GM19043 (cell line): ENCODE measurements around the gene TLE3.
"Not testable (repeated sequence)": the region's sequence is repeated elsewhere in the genome, so short reads cannot be mapped to it uniquely, and the experiment has no call there.

ENCODE experiments used
- ATAC-seq: cut with Tn5 transposase; IDR thresholded peaks from one replicate; pipeline ENCODE4 v1.9.1; 2021; ENCODE audit warnings: low read depth; ENCODE audit not compliant: unreplicated experiment

TLE3 gene

DNA sequence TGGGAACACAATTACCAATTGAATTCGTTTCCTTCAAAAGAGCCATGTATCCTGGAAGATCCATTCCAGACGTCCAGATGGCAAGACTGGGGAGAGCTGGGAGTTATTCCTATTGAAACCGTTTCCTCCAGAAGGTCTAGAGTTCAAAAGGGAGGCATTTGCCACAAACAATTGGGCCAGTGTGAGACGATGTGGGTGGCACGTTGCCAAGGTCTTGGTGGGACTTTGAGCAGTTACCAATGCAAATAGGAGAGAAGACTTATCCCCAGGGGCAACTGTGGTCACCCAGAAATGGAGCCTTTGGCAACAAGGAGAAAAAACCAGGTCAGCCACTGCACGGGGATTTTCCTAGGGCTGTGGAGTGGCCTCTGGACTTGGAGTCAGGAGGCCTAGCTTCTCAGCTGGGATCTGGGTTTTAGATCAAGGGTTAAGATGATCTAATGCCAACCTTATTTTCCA, 29.6 kb upstream of the TLE3 start:
- no peak for ATAC-seq

DNA sequence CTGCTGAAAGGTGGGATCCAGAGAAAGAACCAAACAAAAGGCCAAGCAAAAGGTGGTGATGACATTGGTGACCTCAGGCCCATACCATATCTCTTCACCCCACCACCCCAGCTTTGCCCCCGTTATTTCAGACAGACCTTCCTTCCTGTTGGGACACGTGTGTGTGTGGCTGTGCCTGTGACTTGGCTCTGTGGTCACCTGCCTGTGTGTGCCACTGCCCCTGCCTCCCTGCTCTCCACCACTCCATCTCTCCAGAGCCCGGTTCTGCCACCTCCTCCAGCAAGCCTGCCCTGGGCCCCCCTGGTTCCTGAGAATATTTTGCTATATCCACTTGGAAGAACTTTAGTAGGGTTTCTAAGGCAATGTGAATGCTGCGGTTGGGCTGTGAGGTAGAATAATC, 28.6 kb upstream of the TLE3 start:
- no peak for ATAC-seq

DNA sequence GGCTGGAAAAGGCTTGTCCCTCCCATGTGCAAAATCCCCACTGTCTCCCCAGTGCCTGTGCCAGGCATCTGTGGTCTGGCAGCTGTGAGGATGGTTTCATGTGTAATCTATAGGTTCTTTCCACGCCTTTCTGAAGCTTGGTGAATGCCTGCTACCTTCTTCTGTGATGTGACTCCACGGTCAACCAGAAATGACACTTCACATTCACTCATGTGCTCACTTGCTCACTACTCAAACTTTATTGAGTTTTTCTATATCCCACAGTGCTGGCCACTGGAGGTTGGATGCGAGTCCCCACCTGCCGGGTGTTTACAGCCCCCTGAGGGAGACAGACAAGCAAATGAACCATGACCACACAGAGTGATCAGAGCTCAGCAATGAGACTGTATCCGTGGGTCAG, 27.9 kb upstream of the TLE3 start:
- ATAC-seq: no peak

DNA sequence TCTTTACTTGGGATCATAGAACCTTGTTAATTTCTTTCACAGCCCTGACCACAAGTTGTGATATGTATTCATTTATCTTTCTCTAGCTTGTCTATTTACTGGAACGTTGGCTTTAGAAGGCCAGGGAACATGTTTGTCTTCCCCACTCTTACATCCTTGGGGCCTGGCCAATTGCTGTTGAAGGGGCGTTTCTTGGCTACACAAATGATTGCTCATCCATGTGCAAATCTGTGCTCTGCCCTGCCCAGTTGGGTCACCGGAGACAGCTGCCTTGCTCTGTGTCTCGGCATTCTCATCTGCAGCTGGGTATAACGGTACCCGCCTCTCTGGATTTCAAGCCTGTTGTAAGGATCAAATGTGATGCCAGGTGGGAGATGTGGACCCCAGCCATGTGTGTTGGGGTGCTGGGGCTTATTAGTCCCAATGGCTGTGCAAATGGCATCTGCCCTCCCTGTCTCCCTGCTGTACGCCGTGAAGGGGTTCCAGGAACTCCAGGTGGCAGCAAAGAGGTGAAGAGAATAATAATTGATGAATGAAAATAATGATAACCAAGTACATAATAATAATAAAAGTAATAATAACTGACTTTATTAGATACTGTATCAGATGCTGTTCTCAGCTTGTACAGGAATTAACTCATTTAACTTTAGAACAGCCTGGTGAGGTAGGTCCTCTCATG, 24.0 kb upstream of the TLE3 start:
- no peak for ATAC-seq

DNA sequence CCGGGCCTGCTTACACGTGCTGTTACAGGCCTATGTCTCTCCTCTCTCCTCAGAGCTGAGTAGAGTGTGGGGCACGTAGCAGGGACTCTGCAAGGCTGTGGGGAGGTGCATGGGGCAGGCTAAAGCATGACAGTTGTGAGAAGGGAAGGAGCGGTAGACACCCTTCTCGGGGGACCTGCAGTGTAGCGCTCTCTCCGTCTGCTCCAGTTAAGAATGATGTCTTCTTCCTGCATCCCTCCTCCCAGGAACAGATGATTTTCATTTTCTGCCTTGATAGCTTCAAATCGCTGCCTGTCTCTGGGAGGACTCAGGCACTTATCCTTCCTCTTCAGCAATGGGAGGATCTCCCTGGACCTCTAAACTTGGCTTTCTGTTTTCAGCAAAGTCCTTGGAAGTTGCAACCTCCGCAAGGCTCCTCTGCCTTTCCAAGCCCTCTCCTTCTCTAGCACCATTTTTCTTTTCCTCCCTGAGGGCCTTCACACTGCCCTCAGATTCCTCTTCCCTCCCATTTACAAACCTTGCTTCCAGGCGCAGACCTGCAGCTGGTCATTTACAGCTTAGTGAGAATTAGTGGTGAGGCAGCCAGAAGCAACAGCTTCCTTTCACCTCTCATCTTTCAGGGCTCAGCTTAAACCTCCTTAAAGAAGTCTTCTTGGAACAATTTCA, 23.4 kb upstream of the TLE3 start:
- no peak for ATAC-seq

DNA sequence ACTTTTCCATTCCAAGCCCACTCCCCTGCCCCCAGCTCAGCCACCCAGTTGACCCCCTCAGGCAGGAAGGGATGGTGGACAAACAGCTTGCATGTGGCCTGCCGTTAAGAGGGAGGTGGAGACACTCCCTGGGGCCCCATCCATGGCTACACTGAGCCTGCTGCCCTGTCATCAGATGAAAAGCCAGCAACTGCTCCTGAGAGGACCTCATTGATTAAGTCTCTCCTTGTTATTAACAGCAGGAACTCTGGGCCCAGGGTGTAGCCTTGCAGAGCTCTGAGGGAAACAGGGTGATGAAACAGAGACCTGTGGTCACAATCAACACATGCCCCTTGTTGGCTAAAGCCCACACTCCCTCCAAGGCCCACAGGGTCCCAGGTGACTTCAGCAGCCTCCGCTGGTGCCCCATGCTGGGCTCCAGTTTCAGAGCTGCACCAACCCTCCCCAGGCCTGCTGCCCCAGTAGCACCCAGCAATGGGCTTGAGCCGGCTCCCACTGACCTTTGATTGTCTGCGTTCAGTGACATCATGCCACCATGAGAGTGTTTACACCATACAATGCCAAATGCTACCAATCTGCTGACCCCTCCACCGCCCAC, 22.3 kb upstream of the TLE3 start:
- ATAC-seq: no peak

DNA sequence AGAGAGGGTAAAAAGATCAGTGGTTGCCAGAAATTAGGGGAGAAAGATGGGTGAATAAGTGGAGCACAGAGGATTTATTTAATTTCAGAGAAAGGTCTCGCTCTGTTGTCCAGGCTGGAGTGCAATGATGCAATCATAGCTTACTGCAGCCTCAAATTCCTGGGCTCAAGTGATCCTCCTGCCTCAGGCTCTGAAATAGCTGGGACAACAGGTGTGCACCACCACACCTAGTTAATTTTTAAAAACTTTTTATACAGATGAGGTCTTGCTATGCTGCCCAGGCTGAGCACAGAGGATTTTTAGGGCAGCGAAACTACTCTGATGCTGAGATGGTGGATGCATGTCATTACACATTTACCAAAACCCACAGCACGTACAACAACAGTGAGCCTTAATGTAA, 20.9 kb upstream of the TLE3 start:
- ATAC-seq: no peak

DNA sequence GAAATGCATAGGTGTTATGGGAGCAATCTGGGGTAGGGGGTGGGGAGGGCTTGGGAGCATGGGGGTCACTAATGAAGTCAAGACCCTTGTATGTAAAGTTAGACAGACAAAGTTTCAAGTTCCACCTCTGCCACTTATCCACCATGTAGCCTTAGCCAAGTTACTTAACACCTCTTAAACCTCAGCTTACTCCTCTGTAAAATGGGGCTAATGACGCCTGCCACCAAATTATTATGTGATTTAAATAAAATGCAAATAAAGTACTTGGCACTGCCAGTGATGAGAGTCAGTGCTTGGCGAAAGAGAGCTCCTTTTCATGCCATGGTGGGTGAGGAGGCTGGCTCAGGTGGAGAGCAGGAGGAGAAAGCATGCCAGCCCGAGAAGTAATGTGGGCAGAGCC, 18.6 kb upstream of the TLE3 start:
- no peak for ATAC-seq

DNA sequence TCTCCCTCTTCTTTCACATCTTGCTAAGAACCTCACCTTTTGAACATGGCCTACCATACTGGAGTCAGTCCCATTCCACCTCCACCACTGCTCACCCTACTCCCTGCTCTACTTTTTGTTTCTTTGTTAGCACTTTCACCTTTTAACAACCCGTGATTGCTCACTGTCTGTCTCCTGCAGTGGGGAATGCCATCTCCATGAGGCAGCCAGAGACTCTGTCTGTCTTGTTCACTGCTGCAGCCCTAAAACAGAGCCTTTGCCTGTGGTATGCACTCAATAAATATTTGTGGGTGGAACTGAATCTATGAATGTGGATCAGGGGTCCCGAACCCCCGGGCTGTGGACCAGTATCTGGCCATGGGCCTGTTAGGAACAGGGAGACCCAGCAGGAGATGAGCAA, 16.5 kb upstream of the TLE3 start:
- ATAC-seq: no peak

DNA sequence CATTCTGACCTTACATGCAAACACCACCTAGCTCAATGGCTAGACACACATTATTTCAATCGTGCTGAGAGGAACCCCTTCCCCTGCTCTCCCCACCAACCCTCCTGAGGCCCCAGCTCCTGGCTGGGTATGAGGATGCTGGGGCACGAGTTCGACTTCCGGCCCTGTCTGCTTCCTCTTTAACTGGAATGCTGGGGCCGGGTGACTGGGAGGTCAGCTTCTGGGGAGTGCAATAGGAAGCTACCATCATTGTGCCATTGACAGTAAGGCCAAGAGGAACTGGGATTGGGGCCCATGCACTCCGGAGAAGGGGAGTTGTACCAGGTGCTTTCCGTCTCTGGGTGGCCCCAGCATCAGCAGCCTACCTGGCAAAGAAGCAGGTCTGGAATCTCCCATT, 15.6 kb upstream of the TLE3 start:
- no peak for ATAC-seq

DNA sequence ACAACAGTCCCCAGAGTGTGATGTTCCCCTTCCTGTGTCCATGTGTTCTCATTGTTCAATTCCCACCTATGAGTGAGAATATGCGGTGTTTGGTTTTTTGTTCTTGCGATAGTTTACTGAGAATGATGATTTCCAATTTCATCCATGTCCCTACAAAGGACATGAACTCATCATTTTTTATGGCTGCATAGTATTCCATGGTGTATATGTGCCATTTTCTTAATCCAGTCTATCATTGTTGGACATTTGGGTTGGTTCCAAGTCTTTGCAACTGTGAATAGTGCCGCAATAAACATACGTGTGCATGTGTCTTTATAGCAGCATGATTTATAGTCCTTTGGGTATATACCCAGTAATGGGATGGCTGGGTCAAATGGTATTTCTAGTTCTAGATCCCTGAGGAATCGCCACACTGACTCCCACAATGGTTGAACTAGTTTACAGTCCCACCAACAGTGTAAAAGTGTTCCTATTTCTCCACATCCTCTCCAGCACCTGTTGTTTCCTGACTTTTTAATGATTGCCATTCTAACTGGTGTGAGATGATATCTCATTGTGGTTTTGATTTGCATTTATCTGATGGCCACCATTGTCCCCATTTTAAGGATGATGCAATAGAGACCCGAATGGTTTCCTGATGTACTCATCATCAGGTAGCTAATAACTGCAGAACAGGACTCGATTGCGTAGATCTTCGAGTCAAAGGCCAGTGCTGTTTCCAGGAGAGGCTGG, 15.0 kb upstream of the TLE3 start:
- ATAC-seq: not testable (repeated sequence)

DNA sequence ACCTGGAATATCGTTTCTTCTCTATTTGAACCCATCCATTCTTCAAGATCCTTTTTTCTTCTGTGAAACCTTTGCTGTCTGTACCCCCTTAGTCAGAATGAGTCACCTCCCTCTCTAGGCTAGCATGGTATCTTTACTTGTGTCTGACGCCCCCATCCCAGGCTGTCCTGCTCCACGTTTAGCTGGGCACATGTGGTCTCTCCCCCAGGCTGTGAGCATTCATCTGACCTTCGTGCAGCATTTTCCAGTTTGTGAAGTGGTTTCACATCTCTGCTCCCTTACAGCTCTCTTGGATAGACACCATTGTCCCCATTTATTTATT, 14.3 kb upstream of the TLE3 start:
- no peak for ATAC-seq

DNA sequence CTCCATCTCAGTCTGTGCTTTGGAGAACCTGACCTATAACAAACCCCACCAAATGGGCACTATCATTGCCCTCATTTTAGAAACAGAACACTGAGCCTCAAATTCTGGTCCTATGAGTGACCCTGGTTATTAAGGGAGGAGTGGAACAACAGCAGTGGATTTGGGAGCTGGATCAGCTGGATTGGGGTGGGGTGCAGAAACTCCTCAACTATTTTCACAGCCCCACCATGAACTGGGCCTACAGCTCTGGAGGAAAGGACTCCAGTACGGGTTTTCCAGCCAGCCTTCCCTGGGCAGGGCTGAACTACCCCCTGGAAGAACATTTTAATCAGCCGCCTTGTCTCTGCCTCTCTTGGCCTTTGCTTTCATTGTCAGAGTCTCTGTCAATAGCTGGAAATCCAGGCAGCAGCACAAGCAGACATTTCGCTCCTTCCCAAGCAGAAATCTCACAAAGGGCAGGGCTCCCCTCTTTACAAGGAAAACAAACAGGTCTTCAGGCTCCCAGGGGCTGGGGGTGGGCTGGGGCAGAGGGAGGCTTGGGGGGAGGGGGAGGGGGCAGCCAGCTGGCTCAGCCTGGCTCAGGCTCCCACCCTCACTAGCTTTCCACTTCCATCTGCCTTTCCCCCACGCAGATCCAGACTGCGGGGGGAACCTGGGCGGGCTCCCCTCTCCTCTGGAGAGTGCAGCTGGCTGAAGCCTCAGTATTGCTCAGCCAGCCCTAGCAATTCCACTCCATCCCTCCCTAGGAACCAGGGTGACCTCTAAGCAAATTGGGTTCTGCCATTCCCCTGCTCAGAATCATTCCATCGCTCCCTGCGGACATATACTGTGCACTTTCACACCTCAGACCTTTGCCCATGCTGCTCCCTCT, 13.7 kb upstream of the TLE3 start:
- ATAC-seq: no peak

DNA sequence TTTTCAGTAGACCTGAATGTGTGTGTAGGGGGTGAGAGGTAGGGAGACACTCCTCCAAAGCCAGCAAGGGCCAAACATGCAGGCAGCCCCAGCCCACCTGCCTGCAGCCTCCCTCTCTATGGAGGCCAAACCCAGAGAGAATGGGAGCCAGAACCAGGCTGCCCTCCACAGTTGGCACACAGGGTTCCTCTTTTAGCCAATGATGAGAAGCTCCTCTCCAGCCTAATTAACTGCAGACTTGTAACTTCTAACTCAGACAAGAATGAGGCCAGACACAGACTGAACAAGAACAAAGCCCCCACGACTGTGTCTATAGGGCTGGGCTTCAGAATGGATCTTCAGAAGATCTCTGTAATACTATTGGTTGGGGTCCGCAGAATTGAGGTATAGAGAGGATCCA, 12.3 kb upstream of the TLE3 start:
- no peak for ATAC-seq

DNA sequence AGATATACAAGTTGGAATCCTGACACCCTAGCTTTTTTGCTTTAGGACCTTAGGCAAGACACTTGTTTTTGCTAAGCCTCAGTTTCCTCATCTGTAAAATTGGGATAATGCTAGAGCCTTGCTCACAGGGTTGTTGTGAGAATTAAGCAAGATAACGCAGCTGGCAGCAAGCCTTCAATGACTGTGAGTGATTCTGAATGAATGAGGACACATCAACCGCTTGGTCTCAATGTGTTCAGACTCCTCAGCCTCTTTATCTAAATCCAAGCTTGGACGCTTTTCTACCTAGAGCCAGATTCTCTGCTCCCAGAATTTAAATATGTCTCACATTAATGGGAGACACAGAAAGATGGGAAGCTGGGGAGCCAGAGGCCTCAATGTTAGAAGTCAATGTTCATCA, 11.8 kb upstream of the TLE3 start:
- no peak for ATAC-seq

DNA sequence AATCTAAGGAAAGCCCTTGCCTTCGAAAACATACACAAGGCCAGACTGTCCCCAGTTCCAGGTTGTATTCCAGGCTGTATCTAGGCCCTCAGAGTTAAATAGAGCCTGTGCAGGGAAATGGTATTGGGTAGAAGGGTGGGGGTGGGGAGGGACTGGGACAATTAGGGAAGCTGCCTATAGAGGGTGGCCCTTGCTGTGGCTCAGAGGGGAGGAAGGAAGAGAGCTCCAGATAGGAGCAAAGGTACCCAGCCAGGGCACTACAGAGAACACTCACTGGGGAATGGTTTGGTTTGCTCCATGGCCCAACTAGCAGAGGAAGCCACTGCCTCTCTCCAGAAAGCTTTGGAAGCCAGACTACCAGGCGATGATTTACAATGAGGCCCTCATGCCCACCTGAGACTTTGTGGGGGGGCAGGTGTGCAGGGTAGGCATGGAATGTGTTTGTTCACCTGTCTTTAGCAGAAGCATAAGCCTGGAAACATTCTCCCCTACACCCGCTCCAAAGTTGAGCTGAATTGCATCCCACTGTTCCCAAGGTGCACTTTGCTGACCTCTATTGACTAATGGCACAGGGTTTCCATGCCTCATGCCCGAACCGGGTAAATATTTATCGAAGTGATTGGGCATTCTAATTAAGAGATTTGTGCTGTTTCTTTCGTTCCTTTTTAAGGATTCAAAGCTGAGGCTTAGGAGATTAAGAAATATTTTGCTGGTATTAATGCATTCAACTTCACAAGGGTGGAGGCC, 6.3 kb upstream of the TLE3 start:
- no peak for ATAC-seq

DNA sequence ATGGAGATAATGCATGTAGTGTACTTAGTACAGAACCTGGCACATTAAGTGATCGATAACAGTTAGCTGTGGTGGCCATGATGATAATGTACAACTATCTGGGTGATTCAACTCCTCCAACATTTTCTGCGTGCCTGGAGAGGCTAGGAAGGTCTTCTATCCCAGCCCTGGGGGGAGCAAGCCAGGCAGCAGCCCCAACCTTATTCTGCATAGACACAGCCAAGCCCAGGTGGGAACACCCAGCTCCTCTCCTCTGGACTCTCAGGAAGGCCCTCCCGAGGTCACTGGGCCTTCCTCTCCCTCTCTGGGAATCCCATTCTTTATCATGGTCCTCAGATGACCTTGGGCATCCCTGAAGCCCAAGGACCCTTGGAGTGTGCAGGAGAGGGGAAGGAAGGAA, 5.1 kb upstream of the TLE3 start:
- no peak for ATAC-seq

DNA sequence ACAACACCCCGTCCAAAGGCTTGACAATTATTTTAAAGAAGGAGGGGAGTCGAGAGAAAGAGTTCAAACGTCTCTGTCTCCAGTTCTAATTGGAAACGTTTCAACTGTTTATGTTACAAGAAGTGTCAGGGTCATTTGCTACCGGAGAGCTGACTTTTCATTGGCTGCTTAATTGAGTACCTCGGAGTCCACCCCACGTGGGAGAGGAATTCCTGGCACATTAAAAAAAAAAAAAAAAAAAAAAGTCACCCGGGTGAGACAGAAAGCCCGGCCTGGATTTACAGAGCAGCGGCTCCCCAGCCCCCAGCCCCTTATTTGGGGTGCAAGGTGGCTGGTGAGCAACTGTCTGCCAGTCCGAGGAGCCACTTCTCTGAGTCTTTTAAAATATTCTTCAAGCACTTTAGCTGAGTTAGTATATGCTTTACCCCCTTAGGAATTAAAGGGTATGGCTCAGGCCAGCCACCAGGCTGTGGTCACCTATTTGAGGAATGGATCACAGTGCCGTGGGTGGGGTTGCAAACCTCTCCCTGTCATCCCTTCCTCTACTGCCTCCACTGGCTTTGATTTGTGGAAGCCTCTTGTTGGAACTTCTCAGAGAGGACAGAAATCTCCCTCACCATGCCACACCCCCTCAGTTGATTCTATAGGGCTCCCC, 3.9 kb upstream of the TLE3 start:
- no peak for ATAC-seq

DNA sequence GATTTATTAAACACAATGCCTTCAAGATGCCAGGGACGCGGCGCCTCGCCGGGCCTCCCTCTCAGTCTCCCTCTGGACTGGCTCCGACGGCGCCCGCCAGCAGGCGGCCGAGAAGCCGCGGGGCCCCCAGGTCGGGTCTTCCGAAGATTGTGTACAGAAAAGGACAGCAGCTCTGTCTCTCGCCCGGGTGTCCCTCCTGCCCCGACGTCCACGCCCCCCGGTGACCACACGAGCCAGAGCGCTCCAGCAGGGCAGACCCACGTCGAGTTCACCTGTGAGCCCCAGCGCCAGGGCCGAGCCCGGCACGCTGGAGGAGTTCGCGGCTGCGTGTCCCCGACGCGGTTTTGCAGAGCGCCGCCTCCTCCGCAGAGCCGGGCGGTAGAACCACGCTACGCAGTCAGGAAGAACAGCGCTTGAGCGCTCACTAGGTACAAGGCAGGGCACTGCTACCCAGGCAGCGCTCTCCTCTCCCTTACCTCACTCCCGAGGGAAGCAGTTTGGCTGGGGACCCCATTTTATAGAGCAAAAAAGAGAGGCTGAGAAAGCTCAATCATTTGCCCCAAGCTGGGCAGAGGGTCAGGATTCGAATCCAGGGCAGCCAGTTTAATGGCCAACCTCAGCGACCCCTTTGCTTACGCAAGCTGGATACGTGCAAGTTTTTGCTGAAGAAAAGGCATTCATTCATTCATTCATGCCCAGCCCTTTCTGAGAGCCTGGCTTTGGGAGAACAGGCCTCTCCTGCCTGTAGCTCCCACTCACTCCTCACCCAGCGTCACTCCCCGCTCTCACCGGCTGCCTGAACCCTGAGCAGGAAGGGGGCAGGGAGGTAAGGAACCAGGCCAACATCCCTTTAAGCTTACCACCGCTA, 3.0 kb upstream of the TLE3 start:
- no peak for ATAC-seq
